Fibroblast of villous mesenchyme (primary cell): ENCODE data around the gene CEMIP2. TPM values are rescaled to one million over a fixed set of nuclear protein-coding genes. Genes with fewer than 3 reads are reported as not detected.

Experiments
- DNase-seq: peaks from one replicate; pipeline ENCODE4 v3.0.0-alpha.2; 2010; ENCODE audit warnings: low read depth
- H3K4me3 ChIP-seq: 2 replicates; pipeline ENCODE4 v1.5.1; 2011; ENCODE audit warnings: low read depth, mild to moderate bottlenecking, low read length
- total RNA-seq: library from RNA; depleted of rRNA; stranded (reverse); fragments of >200 nt; gene quantifications from 2 replicates; pipeline ENCODE4 v1.2.3, GENCODE V29; 2012
- TF ChIP-seq, protein P1 (sequence below): IDR thresholded peaks from 2 replicates; pipeline ENCODE4 v1.5.1; 2012; ENCODE audit warnings: low read depth, mild to moderate bottlenecking, low read length; ENCODE audit not compliant: insufficient read depth

CEMIP2 gene
- total RNA-seq, 1 donor, result 180 TPM

DNA sequence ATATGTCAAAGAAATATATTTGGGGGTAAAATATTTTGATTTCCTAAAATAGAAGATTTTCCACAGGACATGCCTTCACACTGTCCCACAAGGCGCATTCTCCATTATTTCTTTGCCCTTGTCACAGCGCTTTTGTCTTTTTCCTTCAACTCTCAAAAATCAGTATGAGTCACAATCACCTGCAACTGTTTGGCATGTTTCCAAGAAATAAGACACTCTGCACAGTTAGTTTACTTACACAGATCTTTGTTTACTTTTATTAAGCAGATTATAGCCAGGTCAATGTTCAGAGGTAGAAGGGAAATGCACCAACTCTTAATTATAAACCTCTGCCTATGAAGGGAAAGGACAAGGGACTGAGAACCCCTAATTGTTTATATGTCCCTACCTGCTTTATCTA, 9.5 kb downstream of the CEMIP2 start:
- DNase-seq, result peak; percentile 58
- H3K4me3 ChIP-seq, result no peak overlapping the region
- TF ChIP-seq, protein P1, sequence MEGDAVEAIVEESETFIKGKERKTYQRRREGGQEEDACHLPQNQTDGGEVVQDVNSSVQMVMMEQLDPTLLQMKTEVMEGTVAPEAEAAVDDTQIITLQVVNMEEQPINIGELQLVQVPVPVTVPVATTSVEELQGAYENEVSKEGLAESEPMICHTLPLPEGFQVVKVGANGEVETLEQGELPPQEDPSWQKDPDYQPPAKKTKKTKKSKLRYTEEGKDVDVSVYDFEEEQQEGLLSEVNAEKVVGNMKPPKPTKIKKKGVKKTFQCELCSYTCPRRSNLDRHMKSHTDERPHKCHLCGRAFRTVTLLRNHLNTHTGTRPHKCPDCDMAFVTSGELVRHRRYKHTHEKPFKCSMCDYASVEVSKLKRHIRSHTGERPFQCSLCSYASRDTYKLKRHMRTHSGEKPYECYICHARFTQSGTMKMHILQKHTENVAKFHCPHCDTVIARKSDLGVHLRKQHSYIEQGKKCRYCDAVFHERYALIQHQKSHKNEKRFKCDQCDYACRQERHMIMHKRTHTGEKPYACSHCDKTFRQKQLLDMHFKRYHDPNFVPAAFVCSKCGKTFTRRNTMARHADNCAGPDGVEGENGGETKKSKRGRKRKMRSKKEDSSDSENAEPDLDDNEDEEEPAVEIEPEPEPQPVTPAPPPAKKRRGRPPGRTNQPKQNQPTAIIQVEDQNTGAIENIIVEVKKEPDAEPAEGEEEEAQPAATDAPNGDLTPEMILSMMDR, result no peak

GRCh38 chr9:71758277-71758676, 10.0 kb downstream of the CEMIP2 start:
- TF ChIP-seq, protein P1, result no peak
- no peak for DNase-seq

DNA sequence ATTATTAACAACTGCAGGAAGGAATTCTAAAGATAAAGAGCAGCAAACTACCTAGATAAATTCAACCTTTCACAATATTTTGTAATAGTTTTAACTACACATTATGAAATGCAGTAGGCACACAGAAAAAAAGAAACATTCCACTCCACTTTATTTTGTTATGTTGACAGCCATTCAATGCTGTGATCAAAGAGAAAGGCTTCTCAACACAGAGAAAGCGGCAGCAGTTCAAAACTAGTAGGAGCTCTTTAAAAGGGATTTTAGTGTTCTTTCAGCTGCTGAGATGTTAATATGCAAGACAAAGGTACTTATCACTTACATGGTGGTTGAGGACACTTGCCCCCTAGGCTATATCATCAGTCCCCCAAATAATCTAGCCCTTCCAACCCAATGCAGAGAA, 11.6 kb downstream of the CEMIP2 start:
- no peak for DNase-seq
- H3K4me3 ChIP-seq, result no peak overlapping the region
- TF ChIP-seq, protein P1, result no peak

More at GRCh38 chr9:71758277-71758676, 10.0 kb downstream of the CEMIP2 start:
- no peak overlapping the region for H3K4me3 ChIP-seq

GRCh38 chr9:71755869-71756268, 12.4 kb downstream of the CEMIP2 start:
- no peak for DNase-seq
- no peak overlapping the region for H3K4me3 ChIP-seq
- TF ChIP-seq, protein P1, result no peak

- TF ChIP-seq, protein P1, result no peak
- no peak for DNase-seq
- H3K4me3 ChIP-seq, result no peak overlapping the region
Observed at GRCh38 chr9:71755230-71755629, 13.1 kb downstream of the CEMIP2 start.

DNA sequence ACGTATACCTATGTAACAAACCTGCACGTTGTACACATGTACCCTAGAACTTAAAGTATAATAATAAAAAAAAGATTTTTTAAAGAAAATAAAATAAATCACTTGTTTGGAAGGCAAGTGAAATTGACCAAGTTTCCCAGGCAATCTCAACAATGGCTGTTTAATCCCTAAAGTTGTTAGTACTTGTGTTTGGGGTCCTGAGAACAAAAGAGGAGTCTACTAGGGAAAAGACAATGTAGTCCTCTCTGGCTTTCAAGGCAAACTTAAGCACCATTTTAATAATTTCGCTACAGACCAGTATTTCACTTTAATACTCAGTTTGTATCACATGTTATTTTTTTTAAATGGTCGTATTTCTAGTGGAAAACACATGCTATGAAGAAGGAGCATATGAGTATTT, 14.2 kb downstream of the CEMIP2 start:
- TF ChIP-seq, protein P1, result no peak
- no peak for DNase-seq
- H3K4me3 ChIP-seq, result no peak overlapping the region

GRCh38 chr9:71752928-71753327, 15.4 kb downstream of the CEMIP2 start:
- TF ChIP-seq, protein P1, result no peak
- no peak for DNase-seq
- H3K4me3 ChIP-seq, result no peak overlapping the region
